Measurements from ENCODE around the gene IKBKE.
A peak's percentile ranks its signal among the peaks of the same experiment; 100 is the strongest.

The IKBKE gene

GRCh38 chr1:206490771-206491405 is 20.6 kb downstream of the IKBKE start:
- DNase-seq (ENCODE audit: low read depth, low spot score), result peak; percentile 46
- TF ChIP-seq CTCF (IDR thresholded peaks at IDR 0.05; ENCODE audit: low read depth, low read length), result no peak

GRCh38 chr1:206491616-206492015 is 21.3 kb downstream of the IKBKE start:
- DNase-seq (ENCODE audit: low read depth, low spot score), result no peak
- in situ Hi-C loops (cut with HindIII; ENCODE audit: low sequenced_read_pairs), result no loop called here
- H3K4me3 ChIP-seq (ENCODE audit: low read depth, low read length), result no peak overlapping the region
- no peak for TF ChIP-seq CTCF (IDR thresholded peaks at IDR 0.05; ENCODE audit: low read depth, low read length)

More at GRCh38 chr1:206490771-206491405, 20.6 kb downstream of the IKBKE start:
- no peak overlapping the region for H3K4me3 ChIP-seq (ENCODE audit: low read depth, low read length)
- in situ Hi-C loops (cut with HindIII; ENCODE audit: low sequenced_read_pairs), result no loop called here

DNA sequence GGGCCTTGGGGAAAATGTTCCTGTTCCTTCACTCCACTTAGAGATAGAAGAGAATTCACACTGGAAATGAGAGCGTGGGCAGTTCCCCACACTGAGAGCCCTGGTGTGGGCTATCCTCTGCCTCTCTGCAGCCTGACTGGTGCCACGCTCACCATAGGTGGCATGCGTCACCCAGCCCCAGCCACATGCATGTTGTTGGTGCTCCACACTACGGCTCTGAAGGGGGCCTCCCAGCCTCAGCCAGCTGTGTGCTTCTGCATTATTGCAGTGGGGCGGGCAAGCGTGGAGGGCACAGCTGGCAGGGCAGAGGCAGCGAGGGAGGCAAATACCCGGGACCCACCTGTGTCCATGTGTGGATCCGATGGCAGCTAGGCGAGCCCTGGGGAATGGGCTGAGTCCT is 22.3 kb downstream of the IKBKE start:
- in situ Hi-C loops (cut with HindIII; ENCODE audit: low sequenced_read_pairs), result no loop called here
- no peak for DNase-seq (ENCODE audit: low read depth, low spot score)
- no peak for TF ChIP-seq CTCF (IDR thresholded peaks at IDR 0.05; ENCODE audit: low read depth, low read length)
- H3K4me3 ChIP-seq (ENCODE audit: low read depth, low read length), result no peak overlapping the region

GRCh38 chr1:206493279-206493678 is 23.0 kb downstream of the IKBKE start:
- no peak overlapping the region for H3K4me3 ChIP-seq (ENCODE audit: low read depth, low read length)
- no peak for TF ChIP-seq CTCF (IDR thresholded peaks at IDR 0.05; ENCODE audit: low read depth, low read length)
- in situ Hi-C loops (cut with HindIII; ENCODE audit: low sequenced_read_pairs), result no loop called here
- no peak for DNase-seq (ENCODE audit: low read depth, low spot score)

- no peak overlapping the region for H3K4me3 ChIP-seq (ENCODE audit: low read depth, low read length)
- TF ChIP-seq CTCF (IDR thresholded peaks at IDR 0.05; ENCODE audit: low read depth, low read length), result no peak
- in situ Hi-C loops (cut with HindIII; ENCODE audit: low sequenced_read_pairs), result no loop called here
- DNase-seq (ENCODE audit: low read depth, low spot score), result no peak
These were observed 24.8 kb downstream of the IKBKE start for GRCh38 chr1:206495011-206495461.

DNA sequence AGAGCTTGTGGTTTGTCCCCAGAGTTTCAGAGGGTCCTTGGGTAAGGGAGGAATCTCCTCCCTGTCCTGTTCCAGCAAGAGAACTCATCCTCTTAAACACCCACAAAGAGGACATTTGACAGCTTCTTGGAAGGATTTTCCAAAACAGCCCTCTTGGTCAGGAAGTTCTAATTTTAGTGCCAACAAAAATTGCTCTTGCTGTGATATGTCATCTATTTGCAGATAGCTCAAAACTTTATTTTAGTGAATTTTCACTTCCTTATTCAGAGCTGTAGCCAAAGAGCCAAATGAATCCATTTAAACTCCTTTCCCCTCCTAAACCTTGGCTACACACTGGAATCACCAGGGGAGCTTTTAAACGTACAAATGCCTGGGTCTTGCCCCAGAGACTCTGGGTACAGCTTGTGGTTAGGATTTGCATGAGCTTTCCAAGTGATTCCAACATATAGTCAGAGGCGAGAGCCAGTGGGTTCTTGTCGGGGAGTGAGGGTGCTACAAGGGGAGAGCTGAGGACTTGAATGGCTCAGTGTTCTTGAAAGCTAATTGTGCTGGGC is 25.3 kb downstream of the IKBKE start:
- no peak overlapping the region for H3K4me3 ChIP-seq (ENCODE audit: low read depth, low read length)
- in situ Hi-C loops (cut with HindIII; ENCODE audit: low sequenced_read_pairs), result no loop called here
- TF ChIP-seq CTCF (IDR thresholded peaks at IDR 0.05; ENCODE audit: low read depth, low read length), result no peak
- no peak for DNase-seq (ENCODE audit: low read depth, low spot score)
